Measurements from ENCODE around the gene NANP. TPM values are rescaled to one million over a fixed set of nuclear protein-coding genes. Genes with fewer than 3 reads are reported as not detected.

NANP gene
- total and polyA plus RNA-seq, 2 of the 4 experiments (the other 2 are of a cell fraction) = 4.9 to 7.2 TPM

DNA sequence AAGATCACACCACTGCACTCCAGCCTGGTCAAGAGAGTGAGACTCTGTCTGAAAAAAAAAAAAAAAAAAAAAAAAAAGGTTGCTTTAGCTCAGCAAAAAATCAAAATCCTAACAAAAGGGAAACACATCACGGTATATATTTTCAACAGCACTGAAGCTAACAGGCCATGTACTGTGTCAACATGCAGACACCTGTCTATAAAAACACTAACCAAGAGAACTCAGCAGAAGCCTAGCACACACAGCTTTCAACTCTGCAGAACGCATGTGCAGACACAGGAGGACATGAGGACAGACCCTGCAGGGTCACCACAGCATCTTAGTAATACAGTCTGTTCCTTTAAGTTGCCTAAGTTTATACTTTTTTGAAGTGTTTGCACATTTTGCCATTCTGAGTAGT lies 52.0 kb downstream of the NANP start:
- Histone ChIP-seq H2BK5ac (ENCODE audit: low read depth, low read length, poor library complexity, severe bottlenecking) (no peak overlapping the region), H2AK9ac (replicated peaks; ENCODE audit: low read depth, low read length, poor library complexity) (no peak overlapping the region), H3K18ac (ENCODE audit: low read depth, low read length) (no peak overlapping the region), H3K4me1 (ENCODE audit: control insufficient read depth, insufficient read depth, low read length) (peaks cover 10% of the 10 kb centered on the region), H2BK120ac (ENCODE audit: low read depth, low read length) (no peak overlapping the region), H3K36me3 (ENCODE audit: control insufficient read depth, insufficient read depth, low read length) (peaks cover 4% of the 10 kb centered on the region; the same call in 1 of the 2 replicates), H3K9me3 (ENCODE audit: control insufficient read depth, insufficient read depth, low read length) (no peaks in the 10 kb centered on the region), H2AFZ (replicated peaks; ENCODE audit: low read length, poor library complexity) (no peak overlapping the region), H3K9ac (ENCODE audit: low read depth, low read length) (no peak overlapping the region), H3K56ac (ENCODE audit: extremely low read depth, insufficient read depth, low read length) (no peak overlapping the region), H4K91ac (ENCODE audit: insufficient read depth, low read depth, low read length) (no peak overlapping the region), H3K14ac (replicated peaks; ENCODE audit: low read depth, low read length) (no peak overlapping the region), H4K5ac (ENCODE audit: low read depth, low read length) (no peak overlapping the region), H2BK20ac (ENCODE audit: low read depth, low read length) (no peak overlapping the region), H3K27ac (ENCODE audit: insufficient read depth, low read length) (no peak overlapping the region), H3K27me3 (ENCODE audit: control insufficient read depth, insufficient read depth, low read length) (no peaks in the 10 kb centered on the region), H3K4me3 (ENCODE audit: insufficient read depth, low read depth, low read length) (no peak overlapping the region), H3K4ac (ENCODE audit: low read depth, low read length) (no peak overlapping the region), H3K79me1 (ENCODE audit: low read depth in 1 of 2, low read length in 2 of 2) (peaks cover 20 to 56% of the 10 kb centered on the region in 2 experiments), H2AK5ac (ENCODE audit: low read depth, low read length) (no peak overlapping the region), H4K20me1 (ENCODE audit: insufficient read depth, low read length) (peaks cover 9% of the 10 kb centered on the region; the same call in 1 of the 2 replicates), H4K8ac (ENCODE audit: low read depth in 2 of 2, low read length in 2 of 2) (no peak overlapping the region), H3K9me1 (ENCODE audit: insufficient read depth, low read length) (peaks cover 5% of the 10 kb centered on the region; the same call in 1 of the 2 replicates), H3K4me2 (ENCODE audit: low read depth, low read length) (no peak overlapping the region), H3K23ac (ENCODE audit: low read depth, low read length) (no peak overlapping the region), H2BK15ac (ENCODE audit: low read depth, low read length) (no peak overlapping the region)
- dilution Hi-C loops (cut with HindIII; ENCODE audit: low sequenced_read_pairs, unreplicated experiment) = no loop called here
- no TSS peak for BruUV-seq (replicated peaks)
- ATAC-seq (ENCODE audit: low read depth) = no peak
- TF ChIP-seq POLR2A (IDR thresholded peaks at IDR 0.05; ENCODE audit: low read depth, low read length) = no peak
- TF ChIP-seq, protein P1, sequence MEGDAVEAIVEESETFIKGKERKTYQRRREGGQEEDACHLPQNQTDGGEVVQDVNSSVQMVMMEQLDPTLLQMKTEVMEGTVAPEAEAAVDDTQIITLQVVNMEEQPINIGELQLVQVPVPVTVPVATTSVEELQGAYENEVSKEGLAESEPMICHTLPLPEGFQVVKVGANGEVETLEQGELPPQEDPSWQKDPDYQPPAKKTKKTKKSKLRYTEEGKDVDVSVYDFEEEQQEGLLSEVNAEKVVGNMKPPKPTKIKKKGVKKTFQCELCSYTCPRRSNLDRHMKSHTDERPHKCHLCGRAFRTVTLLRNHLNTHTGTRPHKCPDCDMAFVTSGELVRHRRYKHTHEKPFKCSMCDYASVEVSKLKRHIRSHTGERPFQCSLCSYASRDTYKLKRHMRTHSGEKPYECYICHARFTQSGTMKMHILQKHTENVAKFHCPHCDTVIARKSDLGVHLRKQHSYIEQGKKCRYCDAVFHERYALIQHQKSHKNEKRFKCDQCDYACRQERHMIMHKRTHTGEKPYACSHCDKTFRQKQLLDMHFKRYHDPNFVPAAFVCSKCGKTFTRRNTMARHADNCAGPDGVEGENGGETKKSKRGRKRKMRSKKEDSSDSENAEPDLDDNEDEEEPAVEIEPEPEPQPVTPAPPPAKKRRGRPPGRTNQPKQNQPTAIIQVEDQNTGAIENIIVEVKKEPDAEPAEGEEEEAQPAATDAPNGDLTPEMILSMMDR (conservative IDR thresholded peaks at IDR 0.05; ENCODE audit: low read depth, low read length) = no peak
- no peak for TF ChIP-seq MAFK (IDR thresholded peaks at IDR 0.05; ENCODE audit: low read depth, low read length)
- TF ChIP-seq MXI1 (IDR thresholded peaks at IDR 0.05; ENCODE audit: borderline replicate concordance, low read depth, low read length) = no peak
- no peak for TF ChIP-seq NFE2L2 (IDR thresholded peaks at IDR 0.05; ENCODE audit: low read depth, low read length)
- no peak for TF ChIP-seq BHLHE40 (IDR thresholded peaks at IDR 0.05; ENCODE audit: low read depth, low read length)
- no peak for TF ChIP-seq CHD1 (IDR thresholded peaks at IDR 0.05; ENCODE audit: low read depth, low read length)
- TF ChIP-seq, protein P2, sequence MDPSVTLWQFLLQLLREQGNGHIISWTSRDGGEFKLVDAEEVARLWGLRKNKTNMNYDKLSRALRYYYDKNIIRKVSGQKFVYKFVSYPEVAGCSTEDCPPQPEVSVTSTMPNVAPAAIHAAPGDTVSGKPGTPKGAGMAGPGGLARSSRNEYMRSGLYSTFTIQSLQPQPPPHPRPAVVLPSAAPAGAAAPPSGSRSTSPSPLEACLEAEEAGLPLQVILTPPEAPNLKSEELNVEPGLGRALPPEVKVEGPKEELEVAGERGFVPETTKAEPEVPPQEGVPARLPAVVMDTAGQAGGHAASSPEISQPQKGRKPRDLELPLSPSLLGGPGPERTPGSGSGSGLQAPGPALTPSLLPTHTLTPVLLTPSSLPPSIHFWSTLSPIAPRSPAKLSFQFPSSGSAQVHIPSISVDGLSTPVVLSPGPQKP (IDR thresholded peaks at IDR 0.05; ENCODE audit: borderline replicate concordance, low read depth, low read length) = no peak
- TF ChIP-seq, protein P3, sequence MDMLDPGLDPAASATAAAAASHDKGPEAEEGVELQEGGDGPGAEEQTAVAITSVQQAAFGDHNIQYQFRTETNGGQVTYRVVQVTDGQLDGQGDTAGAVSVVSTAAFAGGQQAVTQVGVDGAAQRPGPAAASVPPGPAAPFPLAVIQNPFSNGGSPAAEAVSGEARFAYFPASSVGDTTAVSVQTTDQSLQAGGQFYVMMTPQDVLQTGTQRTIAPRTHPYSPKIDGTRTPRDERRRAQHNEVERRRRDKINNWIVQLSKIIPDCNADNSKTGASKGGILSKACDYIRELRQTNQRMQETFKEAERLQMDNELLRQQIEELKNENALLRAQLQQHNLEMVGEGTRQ (IDR thresholded peaks at IDR 0.05; ENCODE audit: low read depth, low read length) = no peak
- TF ChIP-seq RAD21 (IDR thresholded peaks at IDR 0.05; ENCODE audit: low read length) = no peak
- no peak for TF ChIP-seq SMC3 (IDR thresholded peaks at IDR 0.05; ENCODE audit: low read depth, low read length)
- intact Hi-C loops (cut with micrococcal nuclease) = no loop called here
- DNase-seq = no peak
- CTCF ChIA-PET = no interaction called here
- in situ Hi-C loops (cut with MboI; ENCODE audit: low sequenced_read_pairs) = no loop called here
- WGBS, 2 experiments (ENCODE audit: extremely low coverage in 2 of 2, insufficient read length in 1 of 2) = 100% methylated on average over 1 of the region's 2 CpGs; no CpG with 5 or more reads in 1 of the 2 experiments
- POLR2A ChIA-PET (ENCODE audit: unreplicated experiment) = no interaction called here
